WTC11 (cell line): Measurements from ENCODE around the gene FBXO41.

Experiments
- ATF2 ChIP-seq: sonication (generic); formaldehyde crosslinking; IDR thresholded peaks from 2 replicates; pipeline ENCODE4 v1.8.1; 2022; ENCODE audit warnings: low read depth, missing genetic modification reagents, borderline replicate concordance
- CBFB ChIP-seq: sonication (generic); formaldehyde crosslinking; IDR thresholded peaks from 2 replicates; pipeline ENCODE4 v1.8.1; 2022; ENCODE audit warnings: mild to moderate bottlenecking, low read depth, missing genetic modification reagents
- CREM ChIP-seq: sonication (generic); formaldehyde crosslinking; IDR thresholded peaks from 2 replicates; pipeline ENCODE4 v1.8.1; 2022; ENCODE audit warnings: mild to moderate bottlenecking, missing genetic modification reagents, moderate library complexity
- FOXK1 ChIP-seq: sonication (generic); formaldehyde crosslinking; IDR thresholded peaks from 2 replicates; pipeline ENCODE4 v1.8.0; 2022; ENCODE audit warnings: mild to moderate bottlenecking, moderate library complexity, missing genetic modification reagents
- NFATC4 ChIP-seq: fragments of 250-450 bp; sonication (Bioruptor Pico); IDR thresholded peaks from 2 replicates; pipeline ENCODE4 v1.9.0; 2021; ENCODE audit warnings: mild to moderate bottlenecking
- NR1H2 ChIP-seq: sonication (generic); formaldehyde crosslinking; IDR thresholded peaks from 2 replicates; pipeline ENCODE4 v1.9.0; 2021; ENCODE audit warnings: mild to moderate bottlenecking, moderate library complexity, missing genetic modification reagents
- STAT6 ChIP-seq: sonication (generic); formaldehyde crosslinking; conservative IDR thresholded peaks from 2 replicates; pipeline ENCODE4 v1.8.1; 2023; ENCODE audit warnings: mild to moderate bottlenecking, low read depth, missing genetic modification reagents, moderate library complexity
- ZNF396 ChIP-seq: fragments of 250-450 bp; sonication (Bioruptor Pico); IDR thresholded peaks from 2 replicates; pipeline ENCODE4 v1.8.0; 2021; ENCODE audit warnings: mild to moderate bottlenecking, moderate library complexity, borderline replicate concordance
- TF ChIP-seq, protein P1 (sequence below): fragments of 200-600 bp; IDR thresholded peaks from 2 replicates; pipeline ENCODE4 v1.8.0; 2022; ENCODE audit warnings: antibody characterized with exemption
- TF ChIP-seq, protein P2 (sequence below): sonication (generic); formaldehyde crosslinking; IDR thresholded peaks from 2 replicates; pipeline ENCODE4 v1.8.0; 2023; ENCODE audit warnings: missing genetic modification reagents, mild to moderate bottlenecking, borderline replicate concordance
- TF ChIP-seq, protein P3 (sequence below): sonication (generic); formaldehyde crosslinking; IDR thresholded peaks from 2 replicates; pipeline ENCODE4 v1.8.1; 2022; ENCODE audit warnings: low read depth, mild to moderate bottlenecking, moderate library complexity, missing genetic modification reagents, borderline replicate concordance
- TF ChIP-seq, protein P4 (sequence below): sonication (generic); formaldehyde crosslinking; IDR thresholded peaks from 2 replicates; pipeline ENCODE4 v1.8.1; 2023; ENCODE audit warnings: mild to moderate bottlenecking, missing genetic modification reagents, moderate library complexity

- no peak for TF ChIP-seq NFATC4 (CRISPR knock-in tag)
- TF ChIP-seq STAT6 (CRISPR knock-in tag) = no peak
- TF ChIP-seq FOXK1 (CRISPR knock-in tag) = no peak
- no peak for TF ChIP-seq CBFB
- no peak for TF ChIP-seq NR1H2 (CRISPR knock-in tag)
- TF ChIP-seq, protein P1, sequence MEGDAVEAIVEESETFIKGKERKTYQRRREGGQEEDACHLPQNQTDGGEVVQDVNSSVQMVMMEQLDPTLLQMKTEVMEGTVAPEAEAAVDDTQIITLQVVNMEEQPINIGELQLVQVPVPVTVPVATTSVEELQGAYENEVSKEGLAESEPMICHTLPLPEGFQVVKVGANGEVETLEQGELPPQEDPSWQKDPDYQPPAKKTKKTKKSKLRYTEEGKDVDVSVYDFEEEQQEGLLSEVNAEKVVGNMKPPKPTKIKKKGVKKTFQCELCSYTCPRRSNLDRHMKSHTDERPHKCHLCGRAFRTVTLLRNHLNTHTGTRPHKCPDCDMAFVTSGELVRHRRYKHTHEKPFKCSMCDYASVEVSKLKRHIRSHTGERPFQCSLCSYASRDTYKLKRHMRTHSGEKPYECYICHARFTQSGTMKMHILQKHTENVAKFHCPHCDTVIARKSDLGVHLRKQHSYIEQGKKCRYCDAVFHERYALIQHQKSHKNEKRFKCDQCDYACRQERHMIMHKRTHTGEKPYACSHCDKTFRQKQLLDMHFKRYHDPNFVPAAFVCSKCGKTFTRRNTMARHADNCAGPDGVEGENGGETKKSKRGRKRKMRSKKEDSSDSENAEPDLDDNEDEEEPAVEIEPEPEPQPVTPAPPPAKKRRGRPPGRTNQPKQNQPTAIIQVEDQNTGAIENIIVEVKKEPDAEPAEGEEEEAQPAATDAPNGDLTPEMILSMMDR = no peak
- TF ChIP-seq, protein P2, sequence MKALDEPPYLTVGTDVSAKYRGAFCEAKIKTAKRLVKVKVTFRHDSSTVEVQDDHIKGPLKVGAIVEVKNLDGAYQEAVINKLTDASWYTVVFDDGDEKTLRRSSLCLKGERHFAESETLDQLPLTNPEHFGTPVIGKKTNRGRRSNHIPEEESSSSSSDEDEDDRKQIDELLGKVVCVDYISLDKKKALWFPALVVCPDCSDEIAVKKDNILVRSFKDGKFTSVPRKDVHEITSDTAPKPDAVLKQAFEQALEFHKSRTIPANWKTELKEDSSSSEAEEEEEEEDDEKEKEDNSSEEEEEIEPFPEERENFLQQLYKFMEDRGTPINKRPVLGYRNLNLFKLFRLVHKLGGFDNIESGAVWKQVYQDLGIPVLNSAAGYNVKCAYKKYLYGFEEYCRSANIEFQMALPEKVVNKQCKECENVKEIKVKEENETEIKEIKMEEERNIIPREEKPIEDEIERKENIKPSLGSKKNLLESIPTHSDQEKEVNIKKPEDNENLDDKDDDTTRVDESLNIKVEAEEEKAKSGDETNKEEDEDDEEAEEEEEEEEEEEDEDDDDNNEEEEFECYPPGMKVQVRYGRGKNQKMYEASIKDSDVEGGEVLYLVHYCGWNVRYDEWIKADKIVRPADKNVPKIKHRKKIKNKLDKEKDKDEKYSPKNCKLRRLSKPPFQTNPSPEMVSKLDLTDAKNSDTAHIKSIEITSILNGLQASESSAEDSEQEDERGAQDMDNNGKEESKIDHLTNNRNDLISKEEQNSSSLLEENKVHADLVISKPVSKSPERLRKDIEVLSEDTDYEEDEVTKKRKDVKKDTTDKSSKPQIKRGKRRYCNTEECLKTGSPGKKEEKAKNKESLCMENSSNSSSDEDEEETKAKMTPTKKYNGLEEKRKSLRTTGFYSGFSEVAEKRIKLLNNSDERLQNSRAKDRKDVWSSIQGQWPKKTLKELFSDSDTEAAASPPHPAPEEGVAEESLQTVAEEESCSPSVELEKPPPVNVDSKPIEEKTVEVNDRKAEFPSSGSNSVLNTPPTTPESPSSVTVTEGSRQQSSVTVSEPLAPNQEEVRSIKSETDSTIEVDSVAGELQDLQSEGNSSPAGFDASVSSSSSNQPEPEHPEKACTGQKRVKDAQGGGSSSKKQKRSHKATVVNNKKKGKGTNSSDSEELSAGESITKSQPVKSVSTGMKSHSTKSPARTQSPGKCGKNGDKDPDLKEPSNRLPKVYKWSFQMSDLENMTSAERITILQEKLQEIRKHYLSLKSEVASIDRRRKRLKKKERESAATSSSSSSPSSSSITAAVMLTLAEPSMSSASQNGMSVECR = no peak
- no peak for TF ChIP-seq ATF2 (CRISPR knock-in tag)
- TF ChIP-seq, protein P3, sequence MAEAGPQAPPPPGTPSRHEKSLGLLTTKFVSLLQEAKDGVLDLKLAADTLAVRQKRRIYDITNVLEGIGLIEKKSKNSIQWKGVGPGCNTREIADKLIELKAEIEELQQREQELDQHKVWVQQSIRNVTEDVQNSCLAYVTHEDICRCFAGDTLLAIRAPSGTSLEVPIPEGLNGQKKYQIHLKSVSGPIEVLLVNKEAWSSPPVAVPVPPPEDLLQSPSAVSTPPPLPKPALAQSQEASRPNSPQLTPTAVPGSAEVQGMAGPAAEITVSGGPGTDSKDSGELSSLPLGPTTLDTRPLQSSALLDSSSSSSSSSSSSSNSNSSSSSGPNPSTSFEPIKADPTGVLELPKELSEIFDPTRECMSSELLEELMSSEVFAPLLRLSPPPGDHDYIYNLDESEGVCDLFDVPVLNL = no peak
- TF ChIP-seq, protein P4, sequence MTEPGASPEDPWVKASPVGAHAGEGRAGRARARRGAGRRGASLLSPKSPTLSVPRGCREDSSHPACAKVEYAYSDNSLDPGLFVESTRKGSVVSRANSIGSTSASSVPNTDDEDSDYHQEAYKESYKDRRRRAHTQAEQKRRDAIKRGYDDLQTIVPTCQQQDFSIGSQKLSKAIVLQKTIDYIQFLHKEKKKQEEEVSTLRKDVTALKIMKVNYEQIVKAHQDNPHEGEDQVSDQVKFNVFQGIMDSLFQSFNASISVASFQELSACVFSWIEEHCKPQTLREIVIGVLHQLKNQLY (CRISPR knock-in tag) = no peak
- no peak for TF ChIP-seq CREM (CRISPR knock-in tag)
- TF ChIP-seq ZNF396 (CRISPR knock-in tag) = no peak
Observed at GRCh38 chr2:73297151-73297559, 12.9 kb upstream of the FBXO41 start.
